HepG2 (cell line): ENCODE results near the gene APBB1.

Source experiments
- GFI1 ChIP-seq: sonication (generic); formaldehyde crosslinking; IDR thresholded peaks from 2 replicates; pipeline ENCODE4 v1.5.0; 2020; ENCODE audit warnings: missing genetic modification reagents, mild to moderate bottlenecking, borderline replicate concordance
- POLR2A ChIP-seq, 2 experiments: IDR thresholded peaks; 2 replicates each; pipeline ENCODE4 v1.6.1; 2011; ENCODE audit warnings: low read depth in 2 of 2, low read length in 2 of 2, mild to moderate bottlenecking in 1 of 2, moderate library complexity in 1 of 2; ENCODE audit not compliant: insufficient read depth in 1 of 2

- TF ChIP-seq POLR2A (IDR thresholded peaks at IDR 0.05; ENCODE audit: insufficient read depth in 1 of 2, low read depth in 2 of 2, low read length in 2 of 2) (no peak), GFI1 (CRISPR knock-in tag) (no peak)
These were observed 40.3 kb downstream of the APBB1 start for GRCh38 chr11:6378640-6378989.
